HG03439 (cell line): ENCODE data around the gene MATN3.

Experiments
- ATAC-seq: cut with Tn5 transposase; IDR thresholded peaks from one replicate; pipeline ENCODE4 v1.9.1; 2021; ENCODE audit warnings: mild to moderate bottlenecking, moderate library complexity; ENCODE audit not compliant: unreplicated experiment

MATN3 gene

DNA sequence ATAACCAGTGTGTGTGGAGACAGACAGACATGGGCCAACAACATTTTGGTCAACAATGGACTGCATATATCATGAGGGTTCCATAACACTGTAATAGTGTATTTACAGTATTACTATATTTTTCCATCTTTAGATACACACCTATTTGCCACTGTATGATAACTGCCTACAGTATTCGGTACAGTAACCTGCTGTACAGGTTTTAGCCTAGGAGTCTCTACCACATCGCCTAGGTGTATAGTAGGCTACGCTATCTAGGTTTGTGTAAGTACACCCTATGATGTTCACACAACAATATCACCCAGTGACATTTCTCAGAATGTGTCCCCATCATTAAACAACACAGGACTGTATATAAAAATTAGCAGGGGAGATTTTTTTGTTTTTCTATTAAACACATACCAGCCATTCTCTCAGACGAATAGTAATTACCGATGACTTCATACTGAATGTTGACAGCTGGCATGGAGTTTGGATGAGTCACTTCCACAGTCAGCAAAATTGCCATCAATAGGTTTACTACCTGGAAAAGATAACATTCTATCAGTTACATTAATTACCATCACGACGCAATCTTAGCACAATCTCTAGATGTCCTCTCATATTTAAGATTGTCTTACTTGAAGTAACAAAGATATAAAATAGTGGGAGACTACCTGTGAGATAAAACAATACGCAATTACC lies 28.2 kb upstream of the MATN3 start:
- no peak for ATAC-seq

GRCh38 chr2:20037660-20038059 lies 25.2 kb upstream of the MATN3 start:
- ATAC-seq, result no peak

- no peak for ATAC-seq
Observed at GRCh38 chr2:20035955-20036666, 23.6 kb upstream of the MATN3 start.

- no peak for ATAC-seq
Observed at GRCh38 chr2:20034821-20035220, 22.4 kb upstream of the MATN3 start.

- ATAC-seq, result no peak
Observed at GRCh38 chr2:20034218-20034617, 21.8 kb upstream of the MATN3 start.

DNA sequence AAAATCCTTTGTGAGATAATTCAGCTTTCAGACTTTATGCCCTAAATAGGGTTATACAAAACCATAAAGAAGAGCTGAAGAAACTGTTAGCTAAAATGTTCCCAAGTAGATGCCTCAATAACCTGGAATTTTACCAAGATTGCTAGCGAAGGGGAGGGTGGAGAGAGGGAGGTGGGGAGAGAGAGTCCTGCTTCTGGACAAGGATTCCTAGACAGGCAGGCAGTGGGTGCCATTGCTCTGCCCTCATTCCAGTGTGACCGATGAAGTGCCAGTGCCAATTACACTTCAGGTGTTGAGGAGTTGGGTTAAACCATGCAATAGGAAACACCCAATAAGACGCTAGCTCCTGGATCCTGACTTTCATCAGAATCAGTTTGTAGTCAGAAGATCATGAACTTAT lies 20.9 kb upstream of the MATN3 start:
- ATAC-seq, result no peak

DNA sequence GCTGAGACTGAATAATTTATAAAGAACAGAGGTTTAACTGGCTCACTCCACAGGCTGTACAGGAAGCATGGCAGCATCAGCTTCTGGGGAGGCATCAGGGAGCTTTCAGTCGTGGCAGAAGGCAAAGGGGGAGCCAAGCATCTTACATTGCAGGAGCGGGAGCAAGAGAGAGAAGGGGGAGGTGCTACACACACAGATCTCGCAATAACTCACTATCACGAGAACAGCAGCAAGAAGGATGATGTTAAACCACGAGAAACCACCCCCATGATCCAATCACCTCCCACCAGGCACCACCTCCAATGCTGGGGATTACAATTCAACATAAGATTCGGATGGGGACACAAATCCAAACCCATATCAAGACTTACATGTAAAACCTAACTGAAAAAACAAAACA lies 17.8 kb upstream of the MATN3 start:
- no peak for ATAC-seq

- ATAC-seq, result no peak
Observed at GRCh38 chr2:20027705-20028434, 15.4 kb upstream of the MATN3 start.

GRCh38 chr2:20027260-20027677 lies 14.8 kb upstream of the MATN3 start:
- ATAC-seq, result no peak

GRCh38 chr2:20025065-20025786 lies 12.8 kb upstream of the MATN3 start:
- no peak for ATAC-seq

DNA sequence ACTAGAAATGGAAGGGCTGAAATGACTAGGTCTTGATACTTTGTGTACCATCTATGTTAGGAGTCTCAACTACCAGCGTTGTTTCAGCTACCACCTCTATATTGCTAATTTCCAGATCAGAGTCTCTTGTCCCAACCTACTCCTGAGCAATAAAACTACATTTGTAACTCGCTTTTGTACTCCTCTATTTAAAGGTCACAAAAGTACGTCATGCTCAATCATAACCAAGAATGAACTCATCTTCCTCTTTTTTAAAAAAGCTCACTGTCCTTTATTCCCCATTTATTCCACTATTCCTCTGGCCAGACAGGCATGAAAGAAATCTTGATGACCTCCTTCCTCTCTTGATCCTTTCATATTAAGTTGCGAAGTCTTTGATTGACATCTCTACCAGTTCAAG lies 11.2 kb upstream of the MATN3 start:
- no peak for ATAC-seq

DNA sequence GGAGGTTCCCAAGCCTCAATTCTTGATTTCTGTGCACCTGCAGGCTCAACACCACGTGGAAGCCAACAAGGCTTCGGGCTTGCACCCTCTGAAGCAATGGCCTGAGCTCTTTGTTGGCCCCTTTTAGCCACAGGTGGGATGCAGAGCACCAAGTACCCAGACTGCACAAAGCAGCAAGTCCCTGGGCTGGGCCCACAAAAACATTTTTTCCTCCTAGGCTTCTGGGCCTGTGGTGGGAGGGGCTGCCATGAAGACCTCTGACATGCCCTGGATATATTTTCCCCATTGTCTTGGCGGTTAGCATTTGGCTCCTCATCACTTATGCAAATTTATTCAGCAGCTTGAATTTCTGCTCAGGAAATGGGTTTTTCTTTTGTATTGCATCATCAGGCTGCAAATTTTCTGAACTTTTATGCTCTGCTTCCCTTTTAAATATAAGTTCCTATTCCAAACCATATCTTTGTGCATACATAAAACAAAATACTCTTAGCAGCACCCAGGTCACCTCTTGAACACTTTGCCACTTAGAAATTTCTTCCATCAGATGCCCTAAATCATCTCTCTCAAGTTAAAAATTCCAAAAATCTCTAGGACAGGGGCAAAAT lies 9.0 kb upstream of the MATN3 start:
- no peak for ATAC-seq

DNA sequence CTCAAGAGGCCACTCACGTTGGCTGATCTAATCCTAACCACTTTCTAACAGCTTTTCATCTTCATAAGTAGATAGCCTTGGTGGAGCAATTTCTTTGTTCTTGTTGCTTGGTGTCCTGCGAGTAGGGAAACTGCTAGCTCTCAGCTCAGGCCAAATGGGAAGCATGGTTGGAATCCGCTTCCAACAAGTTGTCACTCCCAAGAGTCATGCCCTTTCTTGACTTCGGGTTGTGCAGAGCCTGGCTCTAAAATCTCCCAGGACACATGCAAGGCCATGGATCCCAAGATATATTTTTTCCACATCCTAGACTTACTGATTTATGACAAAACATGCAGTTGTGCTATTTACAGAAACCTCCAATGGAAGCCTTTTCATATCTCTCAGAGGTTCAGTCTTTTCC lies 7.3 kb upstream of the MATN3 start:
- ATAC-seq, result no peak

- ATAC-seq, result no peak
Observed at GRCh38 chr2:20018601-20019152, 6.2 kb upstream of the MATN3 start.

- no peak for ATAC-seq
Observed at GRCh38 chr2:20016346-20016745, 3.9 kb upstream of the MATN3 start.

- ATAC-seq, result no peak
Observed at GRCh38 chr2:20015482-20016083, 3.1 kb upstream of the MATN3 start.

DNA sequence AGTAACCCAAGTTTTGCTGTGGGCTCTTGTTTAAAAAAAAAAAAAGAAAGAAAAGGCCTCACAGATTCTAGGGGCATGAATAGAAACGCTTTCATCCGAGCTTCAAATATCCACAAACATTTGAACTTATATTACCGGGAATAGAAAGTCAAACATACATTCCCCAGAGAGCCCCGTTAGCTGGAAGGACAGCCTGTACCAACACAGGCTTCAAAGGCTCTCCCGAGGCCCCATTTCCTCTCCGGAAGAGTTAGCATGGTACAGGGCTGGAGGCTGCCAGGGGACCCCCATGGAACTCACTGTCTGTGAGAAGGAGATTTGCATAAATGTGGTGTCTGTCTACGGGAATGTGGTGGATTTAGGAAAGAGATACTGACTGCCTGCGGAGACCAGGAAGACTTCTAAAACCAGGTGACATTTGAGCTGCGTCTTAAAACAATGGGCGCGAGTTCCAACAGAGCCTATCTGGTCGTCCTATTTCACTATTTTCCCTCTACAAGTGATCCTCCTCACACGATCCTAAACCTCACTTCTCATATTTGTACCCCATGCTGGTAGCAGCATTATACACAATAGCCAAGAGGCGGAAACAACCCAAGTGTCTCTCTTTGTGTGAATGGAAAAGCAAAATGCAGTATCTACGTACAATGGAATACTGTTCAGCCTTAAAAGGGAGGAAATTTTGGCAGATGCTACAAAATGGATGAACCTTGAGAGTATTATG lies 820 bp upstream of the MATN3 start:
- no peak for ATAC-seq

DNA sequence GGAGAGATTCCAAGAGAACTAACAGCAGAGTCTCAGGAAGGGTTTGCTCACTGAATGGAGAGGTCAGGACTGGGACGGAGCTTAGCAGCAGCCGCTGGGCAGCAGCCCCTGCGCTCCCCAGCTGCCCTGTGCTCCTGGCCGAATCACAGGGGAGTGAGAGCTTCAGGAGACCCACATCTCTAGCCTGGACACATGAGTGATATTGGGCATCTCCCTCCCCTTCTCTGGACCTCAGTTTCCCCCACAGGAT lies 511 bp downstream of the MATN3 start:
- ATAC-seq, result no peak

DNA sequence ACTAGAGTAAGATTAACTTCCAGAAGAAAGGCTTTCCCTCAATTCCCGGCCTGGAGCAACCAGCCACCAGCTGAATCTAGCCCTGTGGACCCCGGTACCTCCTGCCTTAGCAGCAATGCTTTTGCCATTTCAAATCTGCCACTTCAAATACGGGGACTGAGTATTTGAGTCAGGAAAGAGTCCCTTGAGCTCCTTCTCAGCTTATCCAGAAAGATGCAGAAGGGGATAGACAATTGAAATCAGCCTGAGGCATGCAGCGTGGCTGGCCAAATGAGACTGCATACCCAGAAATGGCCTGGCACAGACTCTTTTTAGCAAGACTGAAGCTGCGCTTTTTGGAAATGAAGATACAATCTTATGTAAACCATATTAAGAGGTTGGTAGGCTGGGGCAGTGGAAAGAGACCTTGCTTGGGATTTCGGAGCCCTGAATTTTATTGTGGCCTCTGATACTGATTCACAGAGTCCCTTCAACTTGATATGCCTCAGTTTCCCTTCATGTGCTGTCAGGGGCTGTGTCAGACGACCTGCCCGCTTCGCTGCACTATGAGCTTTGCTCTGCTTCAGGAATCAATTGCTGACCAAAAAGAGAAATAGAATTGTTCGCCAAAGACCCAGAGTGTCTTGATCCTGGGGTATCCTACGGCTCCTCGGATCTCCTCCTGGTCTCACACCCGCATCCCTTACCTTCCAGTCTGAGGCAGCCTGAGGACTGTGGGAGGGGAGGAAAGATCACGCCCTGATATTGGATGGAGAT lies 1.0 kb downstream of the MATN3 start:
- ATAC-seq, result no peak
